Epithelial cell of esophagus (primary cell): ENCODE results near the gene TRPM1.

Experiments
- DNase-seq: peaks from one replicate; pipeline ENCODE4 v3.0.0; 2010; ENCODE audit warnings: low read depth
- H3K4me3 ChIP-seq: 2 replicates; pipeline ENCODE4 v1.5.1; 2011; ENCODE audit warnings: mild to moderate bottlenecking, low read length, control low read depth
- CTCF ChIP-seq: IDR thresholded peaks from 2 replicates; pipeline ENCODE4 v1.5.1; 2011; ENCODE audit warnings: low read depth, mild to moderate bottlenecking, low read length, control low read depth, inconsistent platforms; ENCODE audit not compliant: insufficient read depth; ENCODE audit errors: missing control alignments

Gene TRPM1

GRCh38 chr15:31125061-31125460, 23.5 kb upstream of the TRPM1 start:
- H3K4me3 ChIP-seq = no peak overlapping the region
- TF ChIP-seq CTCF = no peak
- no peak for DNase-seq

- H3K4me3 ChIP-seq = no peak overlapping the region
- TF ChIP-seq CTCF = no peak
- DNase-seq = no peak
These were observed 15.0 kb upstream of the TRPM1 start for GRCh38 chr15:31116423-31117030.

- no peak overlapping the region for H3K4me3 ChIP-seq
- DNase-seq = no peak
- no peak for TF ChIP-seq CTCF
These were observed 9.6 kb upstream of the TRPM1 start for GRCh38 chr15:31111091-31111647.

- H3K4me3 ChIP-seq = no peak overlapping the region
- TF ChIP-seq CTCF = no peak
- DNase-seq = no peak
These were observed 7.3 kb upstream of the TRPM1 start for GRCh38 chr15:31108836-31109235.

- no peak for TF ChIP-seq CTCF
- no peak overlapping the region for H3K4me3 ChIP-seq
- DNase-seq = no peak
These were observed 5.2 kb upstream of the TRPM1 start for GRCh38 chr15:31106495-31107300.

GRCh38 chr15:31104003-31104402, 2.5 kb upstream of the TRPM1 start:
- DNase-seq = no peak

More at GRCh38 chr15:31104003-31104402, 2.5 kb upstream of the TRPM1 start:
- no peak for TF ChIP-seq CTCF
- no peak overlapping the region for H3K4me3 ChIP-seq
